Keratinocyte (primary cell): ENCODE results near the gene B3GNT3.

Source experiments
- CTCF ChIP-seq, 3 experiments: IDR thresholded peaks in 1 of 3; conservative IDR thresholded peaks in 1 of 3; optimal IDR thresholded peaks in 1 of 3; 2 replicates in 2 of 3; 3 replicates in 1 of 3; pipeline versions ENCODE3 to v1.5.1; 2011; ENCODE audit warnings: low read length in 3 of 3, mild to moderate bottlenecking in 3 of 3, moderate library complexity in 2 of 3, control low read depth in 1 of 3, inconsistent platforms in 1 of 3; ENCODE audit not compliant: insufficient read depth in 2 of 3; ENCODE audit errors: extremely low read depth in 1 of 3
- EZH2 ChIP-seq: IDR thresholded peaks from one replicate; pipeline ENCODE4 v1.6.1; 2012; ENCODE audit warnings: inconsistent platforms, mild to moderate bottlenecking, low read length, moderate library complexity

DNA sequence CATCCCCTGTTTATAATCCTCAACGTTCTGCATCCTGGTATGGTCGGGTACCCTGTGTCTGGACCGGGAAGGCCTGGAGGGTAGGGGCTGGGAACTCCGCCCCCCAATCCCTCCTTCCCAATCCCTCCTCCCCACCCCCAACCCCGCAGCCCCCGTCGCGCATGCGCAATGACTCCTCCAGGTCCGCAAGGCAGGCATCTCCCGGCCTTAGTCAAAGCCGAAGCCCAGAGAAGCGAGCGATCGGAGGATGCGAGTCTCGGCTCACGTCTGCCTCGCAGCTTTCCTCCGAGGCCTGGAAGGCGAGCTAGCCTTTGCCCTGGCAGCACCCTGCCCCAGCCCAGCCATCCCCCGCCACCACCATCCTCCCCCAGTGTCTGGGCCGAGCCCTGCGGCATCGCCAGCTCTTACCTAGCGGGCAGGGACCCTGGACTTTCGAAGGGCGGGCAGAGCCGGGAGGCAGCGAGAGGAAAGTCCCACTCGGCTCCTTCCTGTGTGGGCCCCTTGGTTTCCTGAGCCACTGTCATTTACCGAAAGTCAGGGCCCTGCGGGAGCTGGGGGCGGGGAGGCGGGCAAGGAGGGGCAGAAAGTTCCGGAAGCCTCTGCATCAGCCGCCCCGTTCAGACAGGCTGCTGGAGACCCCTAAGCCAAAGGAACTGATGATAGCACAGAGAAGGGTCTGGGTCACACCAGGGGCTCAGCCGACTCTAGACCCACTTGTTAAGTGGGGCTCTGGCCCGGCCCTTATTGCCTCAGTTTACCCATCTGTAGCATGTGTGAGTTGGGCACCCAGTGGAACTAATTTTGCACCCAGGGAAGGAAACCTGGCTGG, 52.8 kb downstream of the B3GNT3 start, which contains the start of gene JAK3:
- no peak for TF ChIP-seq CTCF (optimal IDR thresholded peaks at IDR 0.05 in 1 of 3, IDR thresholded peaks at IDR 0.05 in 1 of 3, conservative IDR thresholded peaks at IDR 0.05 in 1 of 3; ENCODE audit: extremely low read depth in 1 of 3, insufficient read depth in 2 of 3, low read length in 3 of 3)
- TF ChIP-seq EZH2 = no peak
